Astrocyte (in vitro differentiated cells and primary cell): ENCODE results near the gene LPIN3.

Experiments used
- EZH2 ChIP-seq: IDR thresholded peaks from 2 replicates; pipeline ENCODE4 v1.6.1; 2012; ENCODE audit warnings: mild to moderate bottlenecking, low read length, inconsistent platforms; ENCODE audit not compliant: insufficient read depth
- TF ChIP-seq, protein P1 (sequence below): IDR thresholded peaks from 2 replicates; pipeline ENCODE4 v1.5.1; 2011; ENCODE audit warnings: low read depth, mild to moderate bottlenecking, inconsistent platforms, low read length, moderate library complexity; ENCODE audit not compliant: insufficient read depth

DNA sequence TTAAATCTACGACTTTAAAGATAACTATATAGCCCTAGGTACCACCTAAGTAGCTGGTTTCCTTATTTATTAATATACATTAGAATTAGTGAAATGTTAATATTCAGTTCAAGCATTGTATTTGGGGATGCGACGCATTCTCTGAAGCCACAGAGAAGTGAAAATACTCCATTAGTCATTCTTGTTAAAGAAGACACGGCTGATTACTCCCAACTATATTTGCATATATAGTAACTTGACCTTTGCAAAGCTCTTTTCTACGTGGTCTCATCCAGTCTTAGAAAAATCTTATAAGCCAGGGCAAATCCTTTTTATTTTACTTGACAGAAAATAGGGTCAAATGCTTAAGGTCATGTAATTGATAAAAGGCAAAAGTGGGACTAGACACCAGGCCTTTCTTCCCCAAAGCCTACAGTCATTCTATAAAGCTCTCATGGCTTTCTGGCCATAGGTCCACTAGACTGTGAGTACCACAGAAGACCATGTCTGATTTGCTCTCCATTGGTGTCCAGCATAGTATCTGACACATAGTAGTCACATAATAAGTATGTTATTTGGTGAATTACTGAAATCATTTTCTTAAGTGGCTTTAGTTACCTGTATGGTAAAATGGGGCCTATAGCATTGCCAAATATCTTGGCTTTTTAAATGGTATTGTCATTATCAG, 34.4 kb upstream of the LPIN3 start:
- TF ChIP-seq, protein P1, sequence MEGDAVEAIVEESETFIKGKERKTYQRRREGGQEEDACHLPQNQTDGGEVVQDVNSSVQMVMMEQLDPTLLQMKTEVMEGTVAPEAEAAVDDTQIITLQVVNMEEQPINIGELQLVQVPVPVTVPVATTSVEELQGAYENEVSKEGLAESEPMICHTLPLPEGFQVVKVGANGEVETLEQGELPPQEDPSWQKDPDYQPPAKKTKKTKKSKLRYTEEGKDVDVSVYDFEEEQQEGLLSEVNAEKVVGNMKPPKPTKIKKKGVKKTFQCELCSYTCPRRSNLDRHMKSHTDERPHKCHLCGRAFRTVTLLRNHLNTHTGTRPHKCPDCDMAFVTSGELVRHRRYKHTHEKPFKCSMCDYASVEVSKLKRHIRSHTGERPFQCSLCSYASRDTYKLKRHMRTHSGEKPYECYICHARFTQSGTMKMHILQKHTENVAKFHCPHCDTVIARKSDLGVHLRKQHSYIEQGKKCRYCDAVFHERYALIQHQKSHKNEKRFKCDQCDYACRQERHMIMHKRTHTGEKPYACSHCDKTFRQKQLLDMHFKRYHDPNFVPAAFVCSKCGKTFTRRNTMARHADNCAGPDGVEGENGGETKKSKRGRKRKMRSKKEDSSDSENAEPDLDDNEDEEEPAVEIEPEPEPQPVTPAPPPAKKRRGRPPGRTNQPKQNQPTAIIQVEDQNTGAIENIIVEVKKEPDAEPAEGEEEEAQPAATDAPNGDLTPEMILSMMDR = no peak
- TF ChIP-seq EZH2 = no peak
